Mucosa of rectum (tissue), 2 donors: ENCODE results near the gene TREML4.

Experiments
- H3K27ac ChIP-seq, 2 donors: one replicate each; pipeline ENCODE4 v1.7.0; 2013; ENCODE audit warnings: inconsistent platforms in 2 of 2, low read depth in 2 of 2, low read length in 2 of 2
- H3K27me3 ChIP-seq, 2 donors: one replicate each; pipeline ENCODE4 v1.7.0; 2013; ENCODE audit warnings: low read length in 2 of 2; ENCODE audit not compliant: control insufficient read depth in 2 of 2, insufficient read depth in 2 of 2
- H3K36me3 ChIP-seq, 2 donors: one replicate each; pipeline ENCODE4 v1.7.0; 2013; ENCODE audit warnings: low read length in 2 of 2; ENCODE audit not compliant: control insufficient read depth in 2 of 2, insufficient read depth in 2 of 2
- H3K4me1 ChIP-seq, 2 donors: one replicate each; pipeline ENCODE4 v1.7.0; 2013; ENCODE audit warnings: low read length in 2 of 2, mild to moderate bottlenecking in 1 of 2; ENCODE audit not compliant: control insufficient read depth in 2 of 2, insufficient read depth in 2 of 2
- H3K4me3 ChIP-seq, 2 donors: one replicate each; pipeline ENCODE4 v1.7.0; 2013; ENCODE audit warnings: low read length in 2 of 2
- H3K9ac ChIP-seq, 2 donors: one replicate each; pipeline ENCODE4 v1.7.0; 2013; ENCODE audit warnings: low read length in 2 of 2, low read depth in 1 of 2, mild to moderate bottlenecking in 1 of 2
- H3K9me3 ChIP-seq, 2 donors: one replicate each; pipeline ENCODE4 v1.7.0; 2013; ENCODE audit warnings: low read length in 2 of 2; ENCODE audit not compliant: control insufficient read depth in 2 of 2
- donor health status: healthy.
- donor health status: Normal muscosa, but diverticular disease.

Gene TREML4

GRCh38 chr6:41266541-41266940, 38.4 kb downstream of the TREML4 start:
- peaks cover 0 to 3% of the 10 kb centered on the region in 2 donors for H3K9me3 ChIP-seq
- H3K4me1 ChIP-seq: no peaks in the 10 kb centered on the region
- no peak overlapping the region for H3K9ac ChIP-seq
- H3K36me3 ChIP-seq: no peaks in the 10 kb centered on the region
- H3K27ac ChIP-seq: no peak overlapping the region
- H3K4me3 ChIP-seq: no peak overlapping the region
- H3K27me3 ChIP-seq: no peaks in the 10 kb centered on the region

- H3K4me3 ChIP-seq: no peak overlapping the region
- H3K27ac ChIP-seq: no peak overlapping the region
- no peaks in the 10 kb centered on the region for H3K36me3 ChIP-seq
These were observed 40.3 kb downstream of the TREML4 start for GRCh38 chr6:41268478-41268877.

GRCh38 chr6:41269166-41269565, 41.0 kb downstream of the TREML4 start:
- H3K4me3 ChIP-seq: no peak overlapping the region
- H3K9me3 ChIP-seq: no peaks in the 10 kb centered on the region
- no peak overlapping the region for H3K27ac ChIP-seq
- H3K4me1 ChIP-seq: no peaks in the 10 kb centered on the region
- H3K27me3 ChIP-seq: peaks cover 0 to 3% of the 10 kb centered on the region in 2 donors
- no peak overlapping the region for H3K9ac ChIP-seq
- no peaks in the 10 kb centered on the region for H3K36me3 ChIP-seq

More at GRCh38 chr6:41268478-41268877, 40.3 kb downstream of the TREML4 start:
- H3K4me1 ChIP-seq: no peaks in the 10 kb centered on the region
- H3K9me3 ChIP-seq: peaks cover 0 to 1% of the 10 kb centered on the region in 2 donors
- no peaks in the 10 kb centered on the region for H3K27me3 ChIP-seq
- H3K9ac ChIP-seq: no peak overlapping the region

DNA sequence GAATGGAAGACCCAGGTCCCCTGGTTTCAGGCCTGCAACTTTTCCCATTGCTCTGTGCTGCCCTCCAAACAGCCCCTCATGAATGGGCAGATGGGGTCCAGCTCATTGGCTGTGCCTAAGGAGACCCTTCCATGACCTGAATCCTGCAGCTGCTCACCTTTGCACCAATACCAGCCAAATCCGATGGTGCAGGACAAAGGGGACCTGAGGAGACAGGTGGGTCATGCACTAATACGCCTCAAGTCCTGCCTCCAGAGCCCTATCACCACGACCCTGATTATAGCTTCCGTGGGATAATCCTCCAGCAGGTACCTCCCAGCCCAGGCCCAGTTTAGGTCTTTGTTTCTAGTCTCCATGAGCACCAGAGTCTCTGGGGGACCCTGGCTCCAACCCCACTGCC, 41.6 kb downstream of the TREML4 start:
- no peaks in the 10 kb centered on the region for H3K36me3 ChIP-seq
- no peak overlapping the region for H3K4me3 ChIP-seq
- H3K27me3 ChIP-seq: peaks cover 0 to 3% of the 10 kb centered on the region in 2 donors
- H3K9ac ChIP-seq: no peak overlapping the region
- no peaks in the 10 kb centered on the region for H3K9me3 ChIP-seq
- no peak overlapping the region for H3K27ac ChIP-seq
- no peaks in the 10 kb centered on the region for H3K4me1 ChIP-seq

GRCh38 chr6:41271901-41272395, 43.8 kb downstream of the TREML4 start:
- H3K9ac ChIP-seq: no peak overlapping the region
- no peak overlapping the region for H3K4me3 ChIP-seq
- H3K27me3 ChIP-seq: peaks cover 0 to 12% of the 10 kb centered on the region in 2 donors
- H3K9me3 ChIP-seq: no peaks in the 10 kb centered on the region
- no peaks in the 10 kb centered on the region for H3K36me3 ChIP-seq
- H3K27ac ChIP-seq: no peak overlapping the region
- no peaks in the 10 kb centered on the region for H3K4me1 ChIP-seq

DNA sequence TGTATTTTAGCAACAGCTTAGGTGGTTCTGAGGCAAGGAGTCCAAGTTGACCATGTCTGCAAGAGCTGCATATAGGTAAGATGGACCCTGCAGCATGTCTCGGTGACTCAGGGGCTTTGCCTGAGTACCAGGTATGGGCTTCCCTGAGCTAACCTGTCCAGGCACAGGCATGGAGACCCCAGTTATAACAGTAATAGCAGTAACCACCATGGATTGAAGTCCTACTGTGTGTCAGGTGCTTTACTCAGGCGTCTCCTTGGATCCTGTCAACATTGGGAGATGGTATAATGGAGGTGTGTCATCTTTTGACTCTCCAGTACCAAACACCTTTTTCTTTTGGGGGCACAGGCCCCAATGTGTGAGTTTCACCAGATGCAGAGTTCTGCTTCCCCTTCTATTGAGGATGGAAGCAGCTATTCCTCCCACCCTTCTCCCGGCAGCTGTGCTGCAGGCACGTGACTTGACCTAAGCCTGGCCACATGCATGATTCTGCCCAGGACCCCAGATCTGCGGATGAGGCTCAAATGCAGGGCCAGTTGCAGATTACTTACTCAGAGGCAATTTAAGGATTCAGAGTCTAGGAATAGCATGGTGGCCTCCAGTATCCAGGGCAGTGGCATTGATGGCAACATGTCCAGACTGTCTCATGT, 44.6 kb downstream of the TREML4 start:
- H3K4me3 ChIP-seq: no peak overlapping the region
- H3K4me1 ChIP-seq: no peaks in the 10 kb centered on the region
- no peak overlapping the region for H3K27ac ChIP-seq
- no peaks in the 10 kb centered on the region for H3K36me3 ChIP-seq
- peaks cover 0 to 12% of the 10 kb centered on the region in 2 donors for H3K27me3 ChIP-seq
- H3K9me3 ChIP-seq: no peaks in the 10 kb centered on the region
- no peak overlapping the region for H3K9ac ChIP-seq

DNA sequence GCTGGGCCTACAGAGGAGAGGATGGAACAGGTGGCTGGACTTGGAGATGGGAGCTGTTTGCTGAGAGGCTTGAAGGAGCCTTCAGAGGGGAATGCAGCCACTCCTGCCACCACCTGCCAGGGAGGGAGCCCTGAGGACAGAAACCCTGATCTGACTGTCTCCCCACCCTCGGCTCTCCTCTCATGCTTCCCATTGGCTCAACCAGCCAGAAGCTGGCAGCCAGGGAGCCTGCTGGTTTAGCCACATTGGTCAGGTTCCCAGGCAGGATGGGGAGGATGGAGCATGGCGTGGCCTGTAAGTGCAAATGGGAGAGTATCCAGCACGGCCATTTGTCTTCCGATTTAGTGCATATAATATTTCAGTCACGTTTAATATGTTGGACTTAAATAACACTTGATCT, 45.6 kb downstream of the TREML4 start:
- Histone ChIP-seq H3K36me3 (no peaks in the 10 kb centered on the region), H3K27me3 (peaks cover 0 to 12% of the 10 kb centered on the region in 2 donors), H3K4me1 (no peaks in the 10 kb centered on the region), H3K9me3 (no peaks in the 10 kb centered on the region), H3K27ac (no peak overlapping the region), H3K4me3 (no peak overlapping the region), H3K9ac (no peak overlapping the region)

GRCh38 chr6:41274256-41274655, 46.1 kb downstream of the TREML4 start:
- Histone ChIP-seq H3K36me3 (no peaks in the 10 kb centered on the region), H3K27ac (no peak overlapping the region), H3K9me3 (no peaks in the 10 kb centered on the region), H3K4me3 (no peak overlapping the region), H3K4me1 (no peaks in the 10 kb centered on the region), H3K27me3 (peaks cover 0 to 12% of the 10 kb centered on the region in 2 donors), H3K9ac (no peak overlapping the region)

DNA sequence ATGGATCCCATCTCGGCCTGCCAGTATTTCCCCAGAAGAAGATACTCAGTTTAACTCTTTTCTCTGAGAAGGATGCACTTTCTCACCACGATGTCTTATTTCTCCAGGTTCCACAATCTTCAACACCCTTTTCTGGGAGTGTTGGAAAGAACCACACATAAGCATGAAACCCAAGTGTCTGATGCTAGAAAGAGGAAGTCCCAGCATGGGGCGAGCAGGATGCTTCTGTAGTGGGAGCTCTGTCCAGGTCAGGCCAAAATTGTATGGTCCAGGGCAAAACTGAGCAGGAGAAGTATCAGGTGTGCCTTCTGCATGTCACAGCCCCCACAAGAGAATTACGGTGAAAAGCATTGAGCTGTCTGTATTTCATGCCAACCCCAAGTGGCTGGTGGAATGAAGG, 47.3 kb downstream of the TREML4 start:
- Histone ChIP-seq H3K36me3 (no peaks in the 10 kb centered on the region), H3K27me3 (peaks cover 0 to 12% of the 10 kb centered on the region in 2 donors), H3K9me3 (no peaks in the 10 kb centered on the region), H3K4me3 (no peak overlapping the region), H3K9ac (no peak overlapping the region), H3K27ac (no peak overlapping the region), H3K4me1 (no peaks in the 10 kb centered on the region)

DNA sequence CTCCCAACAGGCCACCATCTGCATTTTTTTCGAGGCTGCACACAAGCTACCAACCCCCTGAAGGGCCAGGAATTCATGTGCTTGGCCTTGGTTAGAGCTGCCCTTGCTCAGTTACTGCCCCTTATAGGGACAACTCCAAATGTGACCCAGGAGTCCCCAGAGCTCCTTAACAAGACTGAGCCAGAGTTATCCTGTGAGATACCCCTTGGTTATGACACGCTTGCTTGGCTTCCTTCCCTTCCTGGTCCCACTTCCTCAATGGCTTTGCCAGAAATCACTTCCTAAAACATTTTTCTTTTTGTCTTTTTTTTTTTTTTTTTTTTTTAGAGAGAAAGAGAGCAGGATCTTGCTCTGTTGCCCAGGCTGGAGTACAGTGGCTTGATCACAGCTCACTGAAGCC, 49.5 kb downstream of the TREML4 start:
- no peak overlapping the region for H3K9ac ChIP-seq
- H3K4me3 ChIP-seq: no peak overlapping the region
- H3K27me3 ChIP-seq: peaks cover 0 to 12% of the 10 kb centered on the region in 2 donors
- H3K9me3 ChIP-seq: no peaks in the 10 kb centered on the region
- H3K27ac ChIP-seq: no peak overlapping the region
- H3K4me1 ChIP-seq: no peaks in the 10 kb centered on the region
- no peaks in the 10 kb centered on the region for H3K36me3 ChIP-seq
